ENCODE data around the gene CDC42BPG. TPM values are rescaled to one million over a fixed set of nuclear protein-coding genes. Genes with fewer than 3 reads are reported as not detected.

The CDC42BPG gene, protein sequence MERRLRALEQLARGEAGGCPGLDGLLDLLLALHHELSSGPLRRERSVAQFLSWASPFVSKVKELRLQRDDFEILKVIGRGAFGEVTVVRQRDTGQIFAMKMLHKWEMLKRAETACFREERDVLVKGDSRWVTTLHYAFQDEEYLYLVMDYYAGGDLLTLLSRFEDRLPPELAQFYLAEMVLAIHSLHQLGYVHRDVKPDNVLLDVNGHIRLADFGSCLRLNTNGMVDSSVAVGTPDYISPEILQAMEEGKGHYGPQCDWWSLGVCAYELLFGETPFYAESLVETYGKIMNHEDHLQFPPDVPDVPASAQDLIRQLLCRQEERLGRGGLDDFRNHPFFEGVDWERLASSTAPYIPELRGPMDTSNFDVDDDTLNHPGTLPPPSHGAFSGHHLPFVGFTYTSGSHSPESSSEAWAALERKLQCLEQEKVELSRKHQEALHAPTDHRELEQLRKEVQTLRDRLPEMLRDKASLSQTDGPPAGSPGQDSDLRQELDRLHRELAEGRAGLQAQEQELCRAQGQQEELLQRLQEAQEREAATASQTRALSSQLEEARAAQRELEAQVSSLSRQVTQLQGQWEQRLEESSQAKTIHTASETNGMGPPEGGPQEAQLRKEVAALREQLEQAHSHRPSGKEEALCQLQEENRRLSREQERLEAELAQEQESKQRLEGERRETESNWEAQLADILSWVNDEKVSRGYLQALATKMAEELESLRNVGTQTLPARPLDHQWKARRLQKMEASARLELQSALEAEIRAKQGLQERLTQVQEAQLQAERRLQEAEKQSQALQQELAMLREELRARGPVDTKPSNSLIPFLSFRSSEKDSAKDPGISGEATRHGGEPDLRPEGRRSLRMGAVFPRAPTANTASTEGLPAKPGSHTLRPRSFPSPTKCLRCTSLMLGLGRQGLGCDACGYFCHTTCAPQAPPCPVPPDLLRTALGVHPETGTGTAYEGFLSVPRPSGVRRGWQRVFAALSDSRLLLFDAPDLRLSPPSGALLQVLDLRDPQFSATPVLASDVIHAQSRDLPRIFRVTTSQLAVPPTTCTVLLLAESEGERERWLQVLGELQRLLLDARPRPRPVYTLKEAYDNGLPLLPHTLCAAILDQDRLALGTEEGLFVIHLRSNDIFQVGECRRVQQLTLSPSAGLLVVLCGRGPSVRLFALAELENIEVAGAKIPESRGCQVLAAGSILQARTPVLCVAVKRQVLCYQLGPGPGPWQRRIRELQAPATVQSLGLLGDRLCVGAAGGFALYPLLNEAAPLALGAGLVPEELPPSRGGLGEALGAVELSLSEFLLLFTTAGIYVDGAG (N-terminal part only)
- under 1 TPM; 0.37 to 0.71 TPM for total RNA-seq

DNA sequence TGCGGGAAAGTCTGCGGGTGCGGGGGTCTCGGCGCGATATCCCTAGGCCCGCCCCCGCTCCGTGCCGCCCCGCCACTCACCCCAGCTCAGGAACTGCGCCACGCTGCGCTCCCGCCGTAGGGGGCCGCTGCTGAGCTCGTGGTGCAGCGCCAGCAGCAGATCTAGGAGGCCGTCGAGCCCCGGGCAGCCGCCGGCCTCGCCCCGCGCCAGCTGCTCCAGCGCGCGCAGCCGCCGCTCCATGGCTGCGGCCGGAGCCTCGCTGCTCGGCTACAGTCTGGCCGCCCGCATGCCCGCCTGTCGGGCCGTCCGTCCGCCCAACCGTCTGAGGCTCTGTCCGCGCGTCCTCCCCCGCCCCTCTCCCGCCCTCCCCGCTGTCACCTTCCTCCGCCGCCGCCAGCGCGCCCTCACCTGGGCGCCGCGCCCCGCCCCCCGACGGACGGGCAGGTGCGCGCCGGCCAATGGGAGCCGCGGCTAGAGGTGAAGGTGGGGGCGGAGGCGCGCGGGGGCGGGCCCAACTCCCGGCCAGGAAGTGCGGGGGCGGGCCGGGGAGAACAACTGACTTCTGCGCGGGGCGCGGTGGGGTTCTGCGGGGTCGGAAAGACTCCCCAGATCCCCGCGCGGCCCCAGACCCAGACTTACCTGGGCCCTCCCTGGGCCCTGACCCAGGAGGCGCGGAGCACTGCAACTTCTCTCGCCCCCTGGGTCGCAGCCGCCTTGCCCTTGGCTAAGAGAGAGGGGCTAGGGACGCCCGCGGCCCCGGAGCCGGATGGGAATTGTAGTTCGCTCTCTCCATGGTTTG lies at the start of gene CDC42BPG:
Gene CDC42BPG, minus strand, starts transcription at position 324 of the 799 bp plus-strand sequence. Its CDS starts 84 bp downstream, at position 240.
- H3K27me3 Mint-ChIP-seq, result no peaks in the 10 kb centered on the region
- no peaks in the 10 kb centered on the region for H3K9me3 Mint-ChIP-seq
- H3K27ac Mint-ChIP-seq, result no peak within 1 kb of the TSS
- ATAC-seq (replicated peaks), result peak; percentile 68
- H3K36me3 Mint-ChIP-seq (ENCODE audit: low read depth), result no peaks in the 10 kb centered on the region
- peaks cover 26% of the 10 kb centered on the region for H3K4me1 Mint-ChIP-seq
- H3K4me3 Mint-ChIP-seq, result peak within 1 kb of the TSS; percentile 73

DNA sequence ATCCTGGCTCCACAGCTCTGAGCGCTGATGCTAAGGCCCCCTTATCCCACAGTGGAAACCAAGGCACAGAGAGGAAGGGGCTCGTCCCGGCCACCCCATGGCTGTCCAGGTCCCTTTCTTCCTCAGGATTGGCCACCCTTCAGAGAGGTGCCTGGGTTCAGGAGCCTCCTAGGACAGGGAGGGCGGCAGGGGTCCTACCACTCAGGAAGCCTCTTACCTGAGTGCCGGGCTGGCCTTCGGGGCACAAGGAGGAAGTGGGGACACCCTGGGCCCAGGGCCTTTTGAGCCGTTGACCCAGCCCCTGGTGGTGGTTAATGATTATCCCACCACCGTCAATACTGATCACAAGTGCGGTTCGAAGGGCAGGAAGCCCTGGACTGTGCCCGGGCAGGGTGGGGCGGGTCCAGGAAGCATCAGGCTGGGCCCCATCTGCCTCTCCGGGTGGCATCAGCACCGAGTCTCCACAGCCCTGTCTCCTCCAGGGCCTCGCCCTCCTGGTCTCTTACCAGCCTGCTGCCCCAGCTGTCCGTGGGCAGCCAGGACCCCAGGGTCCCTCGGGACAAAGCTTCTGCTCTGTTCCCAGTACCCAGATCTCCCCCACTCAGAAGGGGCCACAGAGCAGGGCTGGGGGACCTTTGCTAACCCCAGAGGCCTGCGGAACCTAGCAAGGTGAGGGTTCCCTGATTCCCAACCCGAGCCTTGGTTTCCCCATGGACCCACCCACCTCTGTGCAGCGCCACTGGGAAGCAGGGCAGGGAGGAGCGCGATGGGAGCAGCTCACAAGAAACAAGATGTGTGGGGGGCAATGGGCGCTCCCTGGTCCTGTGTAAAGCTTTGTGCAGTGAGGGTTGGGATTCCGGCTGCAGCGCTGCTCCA lies 49.0 kb upstream of the CDC42BPG start:
- no peak for ATAC-seq (replicated peaks)
- H3K4me1 Mint-ChIP-seq, result no peaks in the 10 kb centered on the region
- H3K9me3 Mint-ChIP-seq, result no peaks in the 10 kb centered on the region
- H3K27ac Mint-ChIP-seq, result no peak overlapping the region
- no peak overlapping the region for H3K4me3 Mint-ChIP-seq
- peaks cover 11% of the 10 kb centered on the region for H3K36me3 Mint-ChIP-seq (ENCODE audit: low read depth)
- H3K27me3 Mint-ChIP-seq, result no peaks in the 10 kb centered on the region

DNA sequence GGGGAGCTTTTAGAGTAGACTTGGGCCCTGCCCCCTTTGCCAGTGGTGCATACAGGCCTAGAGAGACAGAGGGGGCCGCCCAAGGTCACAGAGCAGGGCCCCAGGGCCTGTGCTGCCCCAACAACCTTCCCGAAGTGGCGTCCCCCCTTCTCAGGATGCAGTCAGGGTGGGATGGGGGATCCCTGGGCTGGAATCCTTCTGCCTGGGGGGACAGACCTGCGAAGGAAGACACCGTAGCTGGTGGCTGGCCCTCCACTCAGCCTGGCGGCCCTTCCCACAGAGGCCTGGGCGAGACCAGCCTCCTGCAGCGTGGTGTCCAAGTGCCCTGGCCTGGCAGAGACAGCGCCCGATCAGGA lies 48.4 kb upstream of the CDC42BPG start:
- H3K4me3 Mint-ChIP-seq, result no peak overlapping the region
- peaks cover 10% of the 10 kb centered on the region for H3K36me3 Mint-ChIP-seq (ENCODE audit: low read depth)
- H3K9me3 Mint-ChIP-seq, result no peaks in the 10 kb centered on the region
- ATAC-seq (replicated peaks), result no peak
- no peaks in the 10 kb centered on the region for H3K27me3 Mint-ChIP-seq
- no peak overlapping the region for H3K27ac Mint-ChIP-seq
- H3K4me1 Mint-ChIP-seq, result no peaks in the 10 kb centered on the region

DNA sequence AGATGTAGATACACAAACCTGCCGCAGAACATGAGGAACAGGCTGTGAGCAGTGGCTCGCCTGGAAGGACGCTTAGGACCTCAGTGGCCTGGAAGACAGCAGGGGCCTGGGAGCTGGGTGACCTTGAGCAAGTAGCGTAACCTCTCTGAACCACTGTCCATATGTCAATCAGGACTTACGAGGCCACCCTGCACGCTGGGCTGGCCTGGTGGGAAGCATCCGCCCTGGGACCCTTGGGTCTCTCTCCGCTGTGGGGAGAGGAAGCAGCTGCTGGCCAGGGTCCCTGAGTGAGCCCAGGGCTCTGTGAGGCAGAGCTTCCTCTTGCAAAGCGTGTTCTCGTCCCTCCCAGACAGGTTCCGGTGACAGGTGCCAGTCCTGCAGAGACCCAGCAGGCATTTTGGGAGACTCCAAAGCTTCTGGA lies 48.0 kb upstream of the CDC42BPG start:
- H3K4me1 Mint-ChIP-seq, result peaks cover 2% of the 10 kb centered on the region
- H3K4me3 Mint-ChIP-seq, result no peak overlapping the region
- no peak for ATAC-seq (replicated peaks)
- H3K27ac Mint-ChIP-seq, result no peak overlapping the region
- no peaks in the 10 kb centered on the region for H3K27me3 Mint-ChIP-seq
- H3K36me3 Mint-ChIP-seq (ENCODE audit: low read depth), result peaks cover 6% of the 10 kb centered on the region
- H3K9me3 Mint-ChIP-seq, result no peaks in the 10 kb centered on the region

DNA sequence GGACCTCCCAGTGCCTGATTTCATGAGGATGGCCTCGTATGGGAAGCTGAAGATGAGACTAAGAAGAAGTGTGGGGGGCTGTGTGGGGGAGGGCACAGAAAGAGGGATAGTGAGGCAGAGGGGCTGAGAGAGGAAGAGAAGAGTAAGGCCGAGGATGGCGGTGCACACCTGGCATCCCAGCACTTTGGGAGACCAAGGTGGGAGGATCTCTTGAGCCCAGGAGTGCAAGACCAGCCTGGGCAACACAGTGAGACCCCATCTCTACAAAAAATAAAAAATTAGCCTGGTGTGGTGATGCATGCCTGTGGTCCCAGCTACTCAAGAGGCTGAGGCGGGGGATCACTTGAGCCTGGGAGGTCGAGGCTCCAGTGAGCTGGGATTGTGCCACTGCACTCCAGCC lies 47.4 kb upstream of the CDC42BPG start:
- Mint-ChIP-seq H3K27ac (no peak overlapping the region), H3K4me1 (peaks cover 5% of the 10 kb centered on the region)

DNA sequence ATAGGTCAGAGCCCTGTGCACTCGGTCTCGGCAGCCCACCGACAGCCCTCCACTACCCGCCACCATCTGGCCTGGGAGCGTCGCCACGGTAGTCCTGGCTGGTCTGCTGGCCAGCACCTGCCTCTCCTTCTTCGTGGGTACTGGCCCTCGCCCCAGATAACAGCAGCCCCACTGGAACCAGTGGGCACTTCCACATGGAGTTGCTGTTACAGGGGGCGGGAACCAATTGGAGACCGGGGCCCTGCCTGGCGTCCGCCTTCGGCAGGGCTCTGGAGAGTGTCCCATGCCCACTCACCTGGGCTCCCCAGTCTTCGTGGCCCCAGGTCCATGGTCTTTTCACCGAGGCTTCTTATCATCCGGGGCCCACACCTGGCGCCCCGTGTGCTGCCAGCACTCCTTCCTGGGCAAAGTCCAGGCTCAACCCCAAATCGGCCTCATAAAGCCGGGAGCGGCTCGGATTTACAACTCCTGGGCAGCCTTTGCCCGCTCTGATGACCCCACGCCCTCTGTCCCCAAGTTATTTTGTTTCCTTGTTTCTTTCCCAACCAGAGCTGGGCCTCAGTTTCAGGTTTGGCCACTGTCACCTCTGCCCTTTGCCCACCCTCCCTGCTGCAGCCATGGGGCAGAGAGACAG lies 46.9 kb upstream of the CDC42BPG start:
- Mint-ChIP-seq H3K4me1 (peaks cover 5% of the 10 kb centered on the region), H3K27ac (no peak overlapping the region), H3K4me3 (no peak overlapping the region), H3K27me3 (no peaks in the 10 kb centered on the region), H3K9me3 (no peaks in the 10 kb centered on the region), H3K36me3 (ENCODE audit: low read depth) (no peaks in the 10 kb centered on the region)
- ATAC-seq (replicated peaks), result no peak

More for the DNA sequence above, 47.4 kb upstream of the CDC42BPG start:
- no peak overlapping the region for H3K4me3 Mint-ChIP-seq
- H3K27me3 Mint-ChIP-seq, result no peaks in the 10 kb centered on the region
- ATAC-seq (replicated peaks), result no peak
- no peaks in the 10 kb centered on the region for H3K9me3 Mint-ChIP-seq
- peaks cover under 1% of the 10 kb centered on the region for H3K36me3 Mint-ChIP-seq (ENCODE audit: low read depth)

DNA sequence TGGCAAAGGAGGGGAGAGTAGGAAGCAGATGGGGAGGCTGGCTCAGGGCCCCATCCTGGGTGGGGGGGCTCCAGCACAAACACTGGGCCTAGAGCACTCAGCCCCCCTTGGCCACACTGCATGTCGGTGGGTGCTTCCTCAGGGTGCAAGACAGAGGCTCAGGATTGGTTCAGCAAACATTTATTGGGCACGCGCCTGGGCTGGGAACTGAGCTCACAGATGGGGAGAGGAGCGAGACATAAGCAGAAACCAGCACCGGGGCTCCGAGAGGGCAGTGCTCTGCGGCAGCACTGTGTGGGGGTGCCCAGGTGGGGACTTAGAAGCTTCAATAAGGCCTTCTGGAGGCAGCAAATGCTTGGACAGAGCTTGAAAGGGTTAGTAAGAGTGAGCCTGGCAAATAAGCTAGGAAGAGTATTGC lies 46.1 kb upstream of the CDC42BPG start:
- Mint-ChIP-seq H3K27ac (no peak overlapping the region), H3K9me3 (no peaks in the 10 kb centered on the region)

DNA sequence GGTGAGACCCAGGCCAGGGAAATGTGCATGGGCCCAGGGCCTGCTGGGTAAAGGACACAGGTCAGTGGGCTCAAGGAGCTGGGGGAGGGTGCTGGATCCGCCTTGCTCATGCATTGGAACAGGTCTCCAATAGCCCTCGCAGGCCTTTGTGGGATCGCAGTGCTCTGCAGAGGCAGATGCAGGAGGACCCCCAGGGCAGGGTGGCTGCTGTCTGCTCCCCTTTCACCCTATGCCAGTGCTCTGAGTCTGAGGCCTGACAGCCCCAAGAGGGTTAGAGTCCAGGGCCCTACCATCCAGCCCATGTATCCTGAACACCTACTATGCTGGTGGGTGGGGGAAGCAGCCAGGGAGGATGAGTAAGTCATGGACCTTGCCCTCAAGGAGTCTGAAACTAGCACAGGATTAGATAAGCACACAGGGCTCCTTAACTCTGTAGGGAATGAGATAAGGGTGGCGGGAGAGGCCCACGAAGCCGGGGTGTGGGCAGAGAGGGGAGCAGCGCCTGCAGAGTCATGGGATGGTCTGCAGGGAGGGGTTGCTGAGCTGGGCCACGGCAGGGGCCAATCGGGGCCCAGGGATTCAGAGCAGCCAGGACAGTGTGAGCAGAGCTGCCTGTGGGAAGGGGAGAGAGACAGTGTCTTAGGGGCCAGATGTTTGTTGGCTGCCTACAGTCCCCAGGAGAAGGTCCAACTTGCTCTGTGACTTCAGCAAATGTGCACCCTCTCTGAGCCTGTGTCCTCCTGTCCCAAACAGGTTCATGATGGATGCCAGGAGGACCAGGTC lies 44.5 kb upstream of the CDC42BPG start:
- peak; percentile 12 for ATAC-seq (replicated peaks)
- Mint-ChIP-seq H3K36me3 (ENCODE audit: low read depth) (no peaks in the 10 kb centered on the region), H3K4me3 (no peak overlapping the region), H3K4me1 (peaks cover 18% of the 10 kb centered on the region), H3K27ac (no peak overlapping the region), H3K9me3 (no peaks in the 10 kb centered on the region), H3K27me3 (no peaks in the 10 kb centered on the region)

More for the DNA sequence above, 46.1 kb upstream of the CDC42BPG start:
- no peak for ATAC-seq (replicated peaks)
- Mint-ChIP-seq H3K4me1 (peaks cover 13% of the 10 kb centered on the region), H3K36me3 (ENCODE audit: low read depth) (no peaks in the 10 kb centered on the region), H3K27me3 (no peaks in the 10 kb centered on the region), H3K4me3 (no peak overlapping the region)

DNA sequence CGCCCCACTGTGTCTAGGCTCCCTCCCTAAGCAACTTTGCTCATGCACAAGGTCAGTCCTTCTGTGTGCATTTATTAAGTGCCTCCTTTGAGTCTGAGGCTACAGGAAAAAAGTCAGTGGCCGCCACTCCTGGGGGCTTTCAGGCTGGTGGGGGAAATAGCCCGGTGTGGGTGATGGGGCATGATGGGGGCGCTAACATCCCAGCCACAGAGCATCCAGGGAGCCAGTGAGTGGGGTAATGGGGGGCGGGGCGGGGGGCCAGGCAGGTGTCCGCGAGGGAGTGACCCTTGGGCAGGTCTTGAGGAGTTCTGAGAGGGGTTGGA lies 43.9 kb upstream of the CDC42BPG start:
- peaks cover 18% of the 10 kb centered on the region for H3K4me1 Mint-ChIP-seq
- peak overlapping the region; percentile 74 for H3K4me3 Mint-ChIP-seq
- H3K27me3 Mint-ChIP-seq, result no peaks in the 10 kb centered on the region
- H3K36me3 Mint-ChIP-seq (ENCODE audit: low read depth), result no peaks in the 10 kb centered on the region
- H3K27ac Mint-ChIP-seq, result peak overlapping the region; percentile 71
- H3K9me3 Mint-ChIP-seq, result no peaks in the 10 kb centered on the region
- ATAC-seq (replicated peaks), result no peak

DNA sequence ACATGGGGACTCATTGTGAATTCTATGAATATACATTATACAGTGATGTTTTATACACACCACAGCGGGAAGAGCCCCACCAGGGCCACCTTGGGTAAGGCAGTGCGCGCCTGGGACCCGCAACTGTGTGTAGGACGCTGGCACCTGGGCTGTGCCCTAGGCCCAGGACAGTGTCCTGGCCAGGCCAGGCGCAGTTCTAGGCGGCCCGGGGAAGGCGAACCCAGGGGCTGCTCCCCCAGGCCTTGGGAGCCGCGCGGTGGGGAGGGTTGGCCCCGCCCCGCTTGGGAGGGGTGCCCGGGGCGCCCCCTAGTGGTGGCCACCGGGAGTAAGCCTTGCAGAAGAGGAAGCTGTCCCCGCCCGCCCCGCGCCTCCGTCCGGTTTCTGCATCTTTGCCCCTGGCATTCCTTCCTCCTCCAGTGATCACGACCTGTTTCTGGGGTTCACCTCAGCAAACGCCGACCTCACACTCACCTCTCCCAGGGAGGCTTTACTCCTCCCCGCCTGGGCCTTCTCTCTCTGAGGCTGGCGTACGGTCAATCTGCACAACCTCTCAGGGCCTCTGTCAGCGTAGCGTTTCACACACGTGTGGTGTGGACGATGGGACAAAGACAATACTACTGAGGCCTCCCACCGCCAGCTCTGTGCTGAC lies 43.4 kb upstream of the CDC42BPG start:
- Mint-ChIP-seq H3K9me3 (no peaks in the 10 kb centered on the region), H3K27me3 (no peaks in the 10 kb centered on the region), H3K4me3 (peak overlapping the region; percentile 74), H3K27ac (peak overlapping the region; percentile 71), H3K36me3 (ENCODE audit: low read depth) (no peaks in the 10 kb centered on the region), H3K4me1 (peaks cover 18% of the 10 kb centered on the region)
- ATAC-seq (replicated peaks), result peak; percentile 85

DNA sequence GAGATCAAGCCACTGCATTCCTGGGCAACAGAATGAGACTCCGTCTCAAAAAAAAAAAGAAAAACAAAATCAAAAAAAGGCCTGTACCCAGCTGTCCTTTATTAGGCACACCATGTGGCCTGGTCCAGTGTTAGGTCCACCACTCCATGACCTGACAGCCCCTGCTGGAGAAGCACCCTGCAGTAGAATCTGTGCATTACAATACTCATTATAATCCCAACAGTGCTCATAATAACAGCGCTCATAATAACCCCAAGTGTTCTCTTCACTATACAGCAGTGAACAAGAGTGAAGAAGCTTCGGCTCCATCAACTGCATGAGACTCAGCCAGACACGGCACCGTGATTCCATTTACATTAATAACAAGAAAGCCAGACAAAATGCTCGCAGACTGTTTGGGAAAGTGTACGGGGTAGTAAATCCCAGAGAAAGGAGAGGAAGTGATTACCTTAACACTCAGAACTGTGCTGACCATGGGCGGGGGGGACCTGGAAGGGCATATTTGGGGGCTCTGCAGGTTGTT lies 42.8 kb upstream of the CDC42BPG start:
- H3K27ac Mint-ChIP-seq, result peak overlapping the region; percentile 71

More for the DNA sequence above, 42.8 kb upstream of the CDC42BPG start:
- peak overlapping the region; percentile 74 for H3K4me3 Mint-ChIP-seq
- H3K4me1 Mint-ChIP-seq, result peaks cover 18% of the 10 kb centered on the region
- H3K9me3 Mint-ChIP-seq, result no peaks in the 10 kb centered on the region
- H3K36me3 Mint-ChIP-seq (ENCODE audit: low read depth), result no peaks in the 10 kb centered on the region
- no peaks in the 10 kb centered on the region for H3K27me3 Mint-ChIP-seq
- no peak for ATAC-seq (replicated peaks)
